A549 (cell line): Measurements from ENCODE around the gene ELMO3.

Source experiments
- CBX2 ChIP-seq: fragments of 200-600 bp; sonication (generic); IDR thresholded peaks from 2 replicates; pipeline ENCODE4 v1.6.1; 2016; ENCODE audit warnings: low read depth, mild to moderate bottlenecking, borderline replicate concordance
- CHD4 ChIP-seq: fragments of 200-600 bp; sonication (generic); IDR thresholded peaks from 2 replicates; pipeline ENCODE4 v1.6.1; 2016; ENCODE audit warnings: antibody characterized with exemption, mild to moderate bottlenecking, borderline replicate concordance
- CTCF ChIP-seq: fragments of >200 bp; sonication (Bioruptor Twin); formaldehyde crosslinking; IDR thresholded peaks from 3 replicates; pipeline ENCODE4 v1.5.1; 2016
- EHF ChIP-seq: fragments of 250-450 bp; sonication (Bioruptor Pico); IDR thresholded peaks from 2 replicates; pipeline ENCODE4 v1.5.0; 2020; ENCODE audit warnings: mild to moderate bottlenecking
- ELK1 ChIP-seq: fragments of 150-350 bp; IDR thresholded peaks from 2 replicates; pipeline ENCODE4 v1.6.1; 2014; ENCODE audit warnings: low read depth, mild to moderate bottlenecking, low read length
- EP300 ChIP-seq, 2 experiments: fragments of >200 bp; sonication (Bioruptor Twin); formaldehyde crosslinking; IDR thresholded peaks; 2 replicates in 1 of 2; 3 replicates in 1 of 2; pipeline ENCODE4 v1.6.1; 2016 to 2017
- NR3C1 ChIP-seq: fragments of >200 bp; sonication (Bioruptor Twin); formaldehyde crosslinking; IDR thresholded peaks from 3 replicates; pipeline ENCODE4 v1.6.1; 2017
- PHF8 ChIP-seq: fragments of 200-600 bp; sonication (generic); IDR thresholded peaks from 2 replicates; pipeline ENCODE4 v1.6.1; 2016; ENCODE audit warnings: low read depth, mild to moderate bottlenecking, antibody characterized with exemption, moderate library complexity, borderline replicate concordance
- POLR2A ChIP-seq: IDR thresholded peaks from 2 replicates; pipeline ENCODE4 v1.6.1; 2012; ENCODE audit warnings: mild to moderate bottlenecking, low read length
- RAD21 ChIP-seq, 2 experiments: fragments of >200 bp in 1 of 2; sonication (Bioruptor Twin) in 1 of 2; formaldehyde crosslinking in 1 of 2; IDR thresholded peaks in 1 of 2; conservative IDR thresholded peaks in 1 of 2; 2 replicates in 1 of 2; 3 replicates in 1 of 2; pipeline ENCODE4 v1.6.1; 2012 to 2018; ENCODE audit warnings: inconsistent platforms in 1 of 2
- REST ChIP-seq: fragments of 200-600 bp; sonication (generic); IDR thresholded peaks from 2 replicates; pipeline ENCODE4 v1.6.1; 2016; ENCODE audit warnings: antibody characterized with exemption, mild to moderate bottlenecking, moderate library complexity
- TFCP2L1 ChIP-seq: fragments of 250-450 bp; sonication (Bioruptor Pico); IDR thresholded peaks from 2 replicates; pipeline ENCODE4 v1.5.0; 2021; ENCODE audit warnings: mild to moderate bottlenecking
- ZFP36 ChIP-seq: fragments of 450-650 bp; IDR thresholded peaks from 2 replicates; pipeline ENCODE4 v1.6.1; 2014; ENCODE audit warnings: borderline replicate concordance; ENCODE audit not compliant: partially characterized antibody

GRCh38 chr16:67166598-67167168 lies 32.2 kb upstream of the ELMO3 start:
- no peak for TF ChIP-seq CTCF
- TF ChIP-seq RAD21 (conservative IDR thresholded peaks at IDR 0.05 in 1 of 2, IDR thresholded peaks at IDR 0.05 in 1 of 2), result no peak
- no peak for TF ChIP-seq CBX2
- no peak for TF ChIP-seq NR3C1
- no peak for TF ChIP-seq POLR2A
- no peak for TF ChIP-seq ZFP36
- no peak for TF ChIP-seq TFCP2L1 (CRISPR knock-in tag)
- no peak for TF ChIP-seq CHD4
- TF ChIP-seq EP300 (IDR thresholded peaks at IDR 0.05), result no peak
- TF ChIP-seq EHF (CRISPR knock-in tag), result no peak
- TF ChIP-seq REST, result no peak
- TF ChIP-seq ELK1, result no peak
- no peak for TF ChIP-seq PHF8
